H1 (cell line): ENCODE measurements around the gene TRAPPC2L. TPM values are rescaled to one million over a fixed set of nuclear protein-coding genes. Genes with fewer than 3 reads are reported as not detected.

Source experiments
- MAFK ChIP-seq: IDR thresholded peaks from 2 replicates; pipeline ENCODE4 v1.6.1; 2012; ENCODE audit warnings: low read depth, mild to moderate bottlenecking, improper control_type of control experiment, low read length
- MAX ChIP-seq: IDR thresholded peaks from 2 replicates; pipeline ENCODE4 v1.6.1; 2012; ENCODE audit warnings: inconsistent platforms
- POLR2AphosphoS5 ChIP-seq: IDR thresholded peaks from 2 replicates; pipeline ENCODE4 v1.6.1; 2011; ENCODE audit warnings: low read depth, low read length
- SRF ChIP-seq: IDR thresholded peaks from 2 replicates; pipeline ENCODE4 v1.6.1; 2011; ENCODE audit warnings: mild to moderate bottlenecking, low read depth, low read length, moderate library complexity
- polyA plus RNA-seq, 7 experiments: library from polyadenylated mRNA; depleted of rRNA in 3 of 7; stranded (reverse) in 5 of 7; unstranded in 2 of 7; fragments of >200 nt in 5 of 7; fragments of 200-250 nt in 2 of 7; gene quantifications; 1 replicate in 5 of 7; 2 replicates in 1 of 7; 4 replicates in 1 of 7; pipeline versions ENCODE4 v1.2.1 to v1.2.3, GENCODE V29; 2011 to 2013; ENCODE audit warnings: missing spikeins in 2 of 7, mixed read lengths in 2 of 7
- total RNA-seq: library from RNA; stranded (reverse); fragmentation: NEBNext Ultra II Directional; extraction: Animal tissue kit (Norgen Biotek cat#: 25700); gene quantifications from 2 replicates; pipeline ENCODE4 v1.2.1, GENCODE V29; 2021

The TRAPPC2L gene
- total and polyA plus RNA-seq, 2 of the 8 experiments (the other 6 are each of a cell fraction or from before 2014, with no cell fraction given) = 98.7 to 133 TPM

DNA sequence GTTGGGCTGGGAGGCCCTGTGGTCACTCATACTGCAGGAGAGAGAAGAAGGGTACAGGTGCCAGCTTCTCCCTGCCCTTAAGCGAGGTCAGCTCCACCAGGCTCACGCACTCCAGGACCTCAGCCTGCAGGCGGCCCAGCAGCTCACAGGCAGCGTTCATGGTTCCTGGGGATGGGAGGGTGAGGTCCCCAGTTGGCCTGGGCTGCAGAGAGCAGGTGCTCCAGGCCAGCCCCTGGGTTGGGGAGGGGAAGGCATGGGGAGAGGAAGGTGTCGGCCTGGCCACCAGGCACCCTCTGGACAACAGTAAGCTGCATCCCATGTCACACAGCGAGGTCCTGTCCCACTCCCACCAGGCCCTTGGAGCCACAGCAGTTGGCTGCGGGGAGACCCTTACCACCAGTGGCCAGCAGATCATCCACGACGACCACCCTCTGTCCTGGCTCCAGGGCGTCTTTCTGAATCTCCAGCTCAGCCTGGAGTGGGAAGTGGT, 47.2 kb upstream of the TRAPPC2L start (continued):
- no peak for TF ChIP-seq MAFK
- TF ChIP-seq SRF = no peak
- TF ChIP-seq POLR2AphosphoS5 = peak; percentile 93; the same call in 1 of the 2 replicates
- TF ChIP-seq MAX = no peak
